Activated naive CD8-positive, alpha-beta T cell (primary cell): ENCODE data around the gene SPRED3.
"Not testable (repeated sequence)": the region's sequence is repeated elsewhere in the genome, so short reads cannot be mapped to it uniquely, and the experiment has no call there.

Experiments
- H3K27ac Mint-ChIP-seq: one replicate; pipeline ENCODE4 v1.8.0; 2021; ENCODE audit warnings: mixed read lengths
- H3K27me3 Mint-ChIP-seq: one replicate; pipeline ENCODE4 v1.8.0; 2021; ENCODE audit warnings: mixed read lengths
- H3K36me3 Mint-ChIP-seq: one replicate; pipeline ENCODE4 v1.8.0; 2021; ENCODE audit warnings: mixed read lengths
- H3K4me1 Mint-ChIP-seq: one replicate; pipeline ENCODE4 v1.8.0; 2021; ENCODE audit warnings: low read depth, mixed read lengths
- H3K4me3 Mint-ChIP-seq: one replicate; pipeline ENCODE4 v1.8.0; 2021; ENCODE audit warnings: mild to moderate bottlenecking, mixed read lengths
- H3K9me3 Mint-ChIP-seq: one replicate; pipeline ENCODE4 v1.8.0; 2021; ENCODE audit warnings: low read depth, mixed read lengths

SPRED3 gene

DNA sequence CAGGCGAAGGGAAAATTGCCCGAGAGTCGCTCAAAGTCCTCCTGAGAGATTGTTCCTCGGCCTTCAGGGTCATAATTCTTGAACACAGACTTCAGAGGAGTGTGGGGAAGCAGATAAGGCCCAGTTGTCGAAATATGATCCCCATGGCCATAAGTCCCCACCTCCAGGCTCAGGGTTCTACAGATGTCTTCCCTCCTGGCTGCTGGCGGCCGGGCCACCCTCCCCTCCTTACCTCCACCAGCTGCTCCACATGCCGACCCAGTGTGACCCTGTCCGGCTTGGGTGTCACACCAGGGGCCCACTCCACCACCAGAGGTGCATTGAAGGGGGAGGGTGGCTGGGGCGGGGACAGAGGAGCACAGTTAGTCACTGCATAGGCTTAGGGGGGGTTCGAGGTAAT is 24.5 kb downstream of the SPRED3 start:
- no peak overlapping the region for H3K27ac Mint-ChIP-seq
- no peak overlapping the region for H3K4me3 Mint-ChIP-seq
- no peaks in the 10 kb centered on the region for H3K36me3 Mint-ChIP-seq
- peaks cover 12% of the 10 kb centered on the region for H3K4me1 Mint-ChIP-seq
- no peaks in the 10 kb centered on the region for H3K27me3 Mint-ChIP-seq
- H3K9me3 Mint-ChIP-seq, result no peaks in the 10 kb centered on the region

DNA sequence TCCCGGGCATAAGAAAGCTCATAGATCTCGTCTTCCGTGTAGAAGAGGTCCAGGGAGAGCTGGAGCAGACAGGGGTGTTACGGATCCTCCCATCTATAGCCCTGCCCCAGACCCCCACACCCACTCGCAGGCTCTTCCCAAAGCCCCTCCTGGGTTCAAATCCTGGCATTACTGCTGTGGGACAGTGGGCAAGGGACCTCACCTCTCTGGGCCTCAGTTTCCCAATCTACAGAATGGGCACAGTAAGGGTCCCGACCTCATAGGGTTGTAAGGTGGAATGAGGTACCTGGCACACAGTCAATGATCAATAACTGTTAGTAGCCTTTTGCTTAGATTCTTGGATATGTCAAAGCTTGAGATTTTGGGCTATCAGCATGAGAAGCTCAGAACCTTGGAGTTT is 24.9 kb downstream of the SPRED3 start:
- Mint-ChIP-seq H3K27me3 (no peaks in the 10 kb centered on the region), H3K4me1 (peaks cover 13% of the 10 kb centered on the region), H3K27ac (no peak overlapping the region), H3K36me3 (no peaks in the 10 kb centered on the region), H3K4me3 (no peak overlapping the region), H3K9me3 (no peaks in the 10 kb centered on the region)

DNA sequence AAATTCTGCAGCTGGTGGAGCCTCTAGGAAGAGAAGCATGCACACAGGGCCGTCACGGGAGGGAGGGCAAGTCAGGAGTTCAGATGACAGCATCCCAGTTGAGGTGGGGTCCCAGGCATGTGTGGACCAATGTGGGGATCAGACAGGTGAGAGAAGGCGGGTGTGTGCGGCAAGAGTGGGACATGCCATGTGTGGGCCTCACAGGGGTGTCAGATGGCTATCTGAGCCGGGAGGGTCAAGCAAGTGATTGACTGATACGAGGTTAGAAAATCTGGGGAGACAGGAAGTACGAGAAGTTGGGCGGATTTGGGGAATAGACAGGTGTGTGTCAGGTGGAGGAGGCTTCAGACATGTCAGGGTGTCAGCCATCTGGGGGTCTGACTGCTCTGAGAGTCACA is 28.6 kb downstream of the SPRED3 start:
- no peaks in the 10 kb centered on the region for H3K27me3 Mint-ChIP-seq
- peak overlapping the region; percentile 23 for H3K27ac Mint-ChIP-seq
- no peaks in the 10 kb centered on the region for H3K9me3 Mint-ChIP-seq
- no peaks in the 10 kb centered on the region for H3K36me3 Mint-ChIP-seq
- H3K4me3 Mint-ChIP-seq, result peak overlapping the region; percentile 82
- H3K4me1 Mint-ChIP-seq, result peaks cover 18% of the 10 kb centered on the region

DNA sequence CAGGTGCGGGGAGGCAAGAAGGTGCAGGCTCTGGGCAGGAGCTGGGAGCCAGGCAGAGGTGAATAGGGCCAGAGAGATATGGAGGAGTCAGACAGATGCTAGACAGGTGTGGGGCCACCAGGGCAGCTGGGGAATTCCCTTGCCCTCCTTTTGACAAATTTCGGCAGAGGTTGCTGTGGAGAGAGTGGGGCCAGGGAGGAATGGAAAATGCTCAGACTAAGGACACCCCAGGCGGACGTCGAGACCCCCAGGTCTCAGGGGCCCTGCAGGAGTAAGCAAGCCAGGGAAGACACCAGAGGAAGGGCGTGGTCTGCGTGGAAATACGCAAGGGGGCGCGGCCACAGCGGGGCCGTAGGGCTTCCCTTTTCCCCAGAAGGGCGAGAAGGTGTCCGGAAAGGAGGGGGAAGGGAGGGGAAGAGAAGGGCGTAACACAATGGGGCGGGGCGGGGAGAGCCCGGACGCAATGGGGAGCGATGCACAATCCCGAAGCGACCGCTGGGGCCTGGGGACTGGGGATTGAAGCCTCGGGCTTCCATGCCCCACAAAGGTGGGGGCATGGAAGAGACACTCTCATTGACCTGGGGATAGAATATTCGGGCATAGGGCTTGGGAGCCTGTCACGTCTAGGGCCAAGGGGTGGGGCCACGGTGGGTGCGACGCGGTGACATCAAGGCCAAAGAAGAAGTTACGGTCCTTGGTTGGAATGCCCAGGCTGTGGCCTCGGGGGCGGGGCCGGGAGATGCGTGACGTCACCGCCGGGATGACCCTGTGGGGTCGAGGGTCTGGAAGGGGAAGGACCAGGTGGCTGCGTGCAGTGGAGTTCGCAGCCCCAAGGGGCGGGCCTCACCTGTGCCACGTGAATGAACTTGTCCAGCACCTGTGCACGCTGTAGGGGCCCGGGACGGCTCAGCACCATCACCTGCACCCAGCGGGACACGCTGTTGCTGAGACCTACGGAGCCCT is 29.3 kb downstream of the SPRED3 start:
- Mint-ChIP-seq H3K27me3 (no peaks in the 10 kb centered on the region), H3K9me3 (no peaks in the 10 kb centered on the region), H3K4me3 (peak overlapping the region; percentile 82), H3K27ac (peak overlapping the region; percentile 23), H3K4me1 (peaks cover 18% of the 10 kb centered on the region), H3K36me3 (no peaks in the 10 kb centered on the region)

DNA sequence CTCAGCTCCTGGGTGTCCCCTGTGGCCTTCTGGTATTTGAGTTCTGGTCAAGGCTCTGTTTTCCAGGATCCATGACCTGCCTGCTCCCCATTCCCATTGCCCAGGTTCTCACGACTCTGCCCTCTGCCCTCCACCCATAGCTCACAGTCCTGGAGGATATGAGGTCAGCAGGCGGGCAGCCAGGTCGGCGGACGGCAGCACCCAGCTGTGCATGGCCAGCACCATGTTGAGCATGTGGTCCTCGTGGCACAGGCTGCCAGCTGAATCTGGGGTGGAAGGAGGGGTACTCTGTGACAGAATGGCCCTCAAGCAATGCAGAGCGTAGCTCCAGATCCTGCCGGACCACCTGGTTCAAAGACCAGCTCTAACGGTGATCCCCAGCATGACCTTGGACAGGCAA is 32.4 kb downstream of the SPRED3 start:
- Mint-ChIP-seq H3K27me3 (no peaks in the 10 kb centered on the region), H3K4me1 (peaks cover 21% of the 10 kb centered on the region), H3K4me3 (no peak overlapping the region), H3K36me3 (no peaks in the 10 kb centered on the region), H3K27ac (no peak overlapping the region), H3K9me3 (no peaks in the 10 kb centered on the region)

DNA sequence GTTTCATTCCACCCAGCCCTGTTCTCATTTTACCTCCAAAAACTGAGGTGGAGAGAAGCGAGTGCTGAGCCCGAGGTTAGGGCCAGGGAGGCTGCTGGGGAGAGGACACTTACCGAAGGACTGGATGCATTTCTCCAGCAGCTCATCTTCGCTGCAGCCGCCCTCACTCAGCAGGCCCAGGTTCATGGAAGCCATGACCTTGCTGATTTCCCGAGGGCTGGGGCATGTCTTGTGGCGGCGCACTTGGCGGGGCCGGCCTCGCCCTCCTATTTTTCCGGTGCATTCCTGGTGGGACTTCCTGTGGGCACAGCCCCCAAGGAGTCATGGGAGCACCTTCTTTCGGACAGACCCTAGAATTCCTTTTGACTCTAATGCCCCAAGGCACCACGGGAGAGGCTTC is 33.4 kb downstream of the SPRED3 start:
- H3K4me1 Mint-ChIP-seq, result peaks cover 23% of the 10 kb centered on the region
- H3K4me3 Mint-ChIP-seq, result no peak overlapping the region
- H3K9me3 Mint-ChIP-seq, result no peaks in the 10 kb centered on the region
- H3K27me3 Mint-ChIP-seq, result peaks cover 2% of the 10 kb centered on the region
- H3K27ac Mint-ChIP-seq, result no peak overlapping the region
- no peaks in the 10 kb centered on the region for H3K36me3 Mint-ChIP-seq

DNA sequence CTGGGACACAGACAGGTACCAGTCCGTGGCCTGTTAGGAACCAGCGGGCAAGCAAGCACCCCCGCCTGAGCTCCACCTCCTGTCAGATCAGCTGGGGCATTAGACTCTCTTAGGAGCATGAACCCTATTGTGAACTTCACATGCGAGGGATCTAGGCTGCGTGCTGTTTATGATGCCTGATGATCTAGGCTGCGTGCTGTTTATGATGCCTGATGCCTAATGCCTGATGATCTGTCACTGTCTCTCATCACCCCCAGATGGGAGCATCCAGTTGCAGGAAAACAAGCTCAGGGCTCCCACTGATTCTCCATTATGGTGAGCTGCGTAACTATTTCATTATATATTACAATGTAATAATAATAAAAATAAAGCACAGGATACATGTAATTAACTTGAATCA is 33.9 kb downstream of the SPRED3 start:
- H3K27ac Mint-ChIP-seq, result no peak overlapping the region
- H3K9me3 Mint-ChIP-seq, result no peaks in the 10 kb centered on the region
- H3K27me3 Mint-ChIP-seq, result peaks cover 2% of the 10 kb centered on the region

DNA sequence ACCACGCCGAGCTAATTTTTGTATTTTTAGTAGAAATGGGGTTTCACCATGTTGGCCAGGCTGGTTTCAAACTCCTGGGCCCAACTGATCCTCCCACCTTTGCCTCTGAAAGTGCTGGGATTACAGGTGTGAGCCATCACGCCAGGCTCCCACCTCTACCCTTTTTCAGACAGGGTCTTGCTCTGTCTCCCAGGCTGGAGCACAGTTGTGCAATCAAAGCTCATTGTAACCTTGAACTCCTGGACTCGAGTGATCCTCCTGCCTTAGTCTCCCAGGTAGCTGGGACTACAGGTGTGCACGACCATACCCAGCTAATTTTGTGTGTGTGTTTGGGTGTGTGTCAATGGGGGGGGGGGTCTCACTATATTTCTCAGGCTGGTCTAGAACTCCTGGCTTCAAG is 35.8 kb downstream of the SPRED3 start:
- Mint-ChIP-seq H3K4me1 (peaks cover 16% of the 10 kb centered on the region), H3K9me3 (no peaks in the 10 kb centered on the region), H3K4me3 (no peak overlapping the region), H3K36me3 (no peaks in the 10 kb centered on the region), H3K27ac (no peak overlapping the region), H3K27me3 (peaks cover 3% of the 10 kb centered on the region)

More for the DNA sequence above, 33.9 kb downstream of the SPRED3 start:
- Mint-ChIP-seq H3K4me1 (peaks cover 19% of the 10 kb centered on the region), H3K36me3 (no peaks in the 10 kb centered on the region), H3K4me3 (no peak overlapping the region)

DNA sequence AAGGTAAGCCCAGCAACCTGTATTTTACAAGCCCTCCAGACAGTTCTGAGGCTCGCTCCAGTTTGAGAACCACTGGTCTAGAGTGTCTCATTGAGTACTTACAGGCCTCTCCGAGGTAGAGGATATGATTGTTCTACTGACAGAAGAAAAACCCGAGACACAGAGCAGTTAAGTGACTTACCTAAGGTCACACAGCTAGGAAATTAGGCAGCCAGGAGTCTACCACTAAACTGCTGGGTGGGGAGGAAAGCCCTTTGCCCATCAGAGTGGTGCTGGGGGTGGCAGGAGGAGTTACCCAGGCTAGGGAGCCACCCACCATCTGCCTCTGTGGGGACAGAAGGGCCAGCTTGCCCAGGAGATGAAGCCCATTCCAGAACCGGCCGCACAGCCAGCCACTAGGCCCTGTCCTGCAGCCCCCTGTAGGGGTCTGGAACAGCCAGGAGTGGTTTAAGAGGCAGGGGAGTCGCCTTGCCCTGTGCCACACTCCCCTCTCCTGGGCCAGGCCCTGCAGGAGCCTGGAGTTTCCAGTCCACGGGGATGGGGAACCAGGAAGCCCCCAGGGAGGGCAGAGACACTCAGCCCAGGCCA is 36.8 kb downstream of the SPRED3 start:
- Mint-ChIP-seq H3K4me1 (peaks cover 21% of the 10 kb centered on the region), H3K27me3 (peaks cover 6% of the 10 kb centered on the region), H3K36me3 (no peaks in the 10 kb centered on the region), H3K4me3 (no peak overlapping the region), H3K27ac (no peak overlapping the region), H3K9me3 (no peaks in the 10 kb centered on the region)

DNA sequence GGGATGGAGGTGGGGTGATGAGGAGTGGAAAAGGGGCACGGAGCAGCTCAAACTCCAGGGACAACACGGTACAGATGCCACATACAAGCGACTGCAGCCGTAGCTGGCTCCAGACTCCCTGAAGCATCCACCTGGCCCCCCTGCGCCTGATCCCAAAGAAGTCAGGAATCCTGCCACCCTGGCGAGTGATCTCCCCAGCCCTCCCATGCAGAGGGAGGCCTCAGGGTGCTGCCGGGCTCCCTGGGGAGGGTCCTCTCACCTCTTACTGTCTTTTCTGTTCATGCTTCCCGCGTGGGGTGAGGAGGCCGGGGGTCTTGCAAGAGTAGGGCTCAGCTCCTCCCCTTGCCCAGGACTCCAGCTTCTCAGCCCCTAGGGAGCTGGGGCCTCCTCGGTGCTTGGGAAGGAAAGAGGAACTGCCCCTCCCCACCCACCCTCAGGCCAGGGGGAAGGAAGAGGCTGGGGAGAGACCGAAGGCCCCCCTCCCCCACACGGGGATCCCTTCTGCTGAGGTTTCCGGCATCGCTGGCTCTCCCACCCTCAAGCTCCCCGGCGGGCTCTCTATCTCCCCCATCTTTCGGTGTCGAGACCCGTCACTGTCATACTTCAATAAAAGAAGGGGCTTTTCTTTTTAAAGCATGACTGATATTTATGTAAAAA is 37.4 kb downstream of the SPRED3 start, which contains the start of gene RASGRP4:
TSS of gene RASGRP4 (minus strand) at position 410 of the 657 bp plus-strand sequence. CDS start at position 282, 128 bp downstream.
- H3K27ac Mint-ChIP-seq, result peak within 1 kb of the TSS; percentile 46
- peaks cover 6% of the 10 kb centered on the region for H3K27me3 Mint-ChIP-seq
- peaks cover 21% of the 10 kb centered on the region for H3K4me1 Mint-ChIP-seq
- H3K9me3 Mint-ChIP-seq, result no peaks in the 10 kb centered on the region
- H3K36me3 Mint-ChIP-seq, result no peaks in the 10 kb centered on the region
- peak within 1 kb of the TSS; percentile 61 for H3K4me3 Mint-ChIP-seq

DNA sequence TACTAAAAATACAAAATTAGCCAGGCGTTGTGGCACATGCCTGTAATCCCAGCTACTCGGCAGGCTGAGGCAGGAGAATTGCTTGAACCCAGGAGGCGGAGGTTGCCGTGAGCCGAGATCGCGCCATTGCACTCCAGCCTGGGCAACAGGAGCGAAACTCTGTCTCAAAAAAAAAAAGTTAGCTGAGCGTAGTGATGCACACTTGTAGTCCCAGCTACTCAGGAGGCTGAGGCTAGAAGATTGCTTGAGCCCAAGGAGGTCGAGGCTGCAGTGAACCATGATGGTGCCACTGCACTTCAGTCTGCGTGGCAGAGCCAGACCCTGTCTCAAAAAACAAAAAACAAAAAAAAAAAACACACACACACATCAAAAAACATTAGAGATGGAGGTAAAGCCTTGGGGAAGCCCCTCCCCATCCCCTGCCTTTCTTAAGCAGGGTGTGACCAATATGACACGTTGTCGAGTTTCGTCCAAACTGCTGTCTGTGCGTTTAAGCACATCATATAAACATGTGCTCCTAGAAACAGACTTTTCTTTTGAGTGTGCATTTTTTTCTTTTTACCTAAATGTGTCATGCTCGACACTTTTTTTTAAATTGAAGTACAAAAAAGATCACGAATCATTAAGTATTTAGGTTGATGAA is 38.7 kb downstream of the SPRED3 start:
- not testable (repeated sequence) for H3K36me3 Mint-ChIP-seq, H3K4me3 Mint-ChIP-seq, H3K27ac Mint-ChIP-seq, H3K9me3 Mint-ChIP-seq, H3K27me3 Mint-ChIP-seq
- H3K4me1 Mint-ChIP-seq, result peaks cover 21% of the 10 kb centered on the region

DNA sequence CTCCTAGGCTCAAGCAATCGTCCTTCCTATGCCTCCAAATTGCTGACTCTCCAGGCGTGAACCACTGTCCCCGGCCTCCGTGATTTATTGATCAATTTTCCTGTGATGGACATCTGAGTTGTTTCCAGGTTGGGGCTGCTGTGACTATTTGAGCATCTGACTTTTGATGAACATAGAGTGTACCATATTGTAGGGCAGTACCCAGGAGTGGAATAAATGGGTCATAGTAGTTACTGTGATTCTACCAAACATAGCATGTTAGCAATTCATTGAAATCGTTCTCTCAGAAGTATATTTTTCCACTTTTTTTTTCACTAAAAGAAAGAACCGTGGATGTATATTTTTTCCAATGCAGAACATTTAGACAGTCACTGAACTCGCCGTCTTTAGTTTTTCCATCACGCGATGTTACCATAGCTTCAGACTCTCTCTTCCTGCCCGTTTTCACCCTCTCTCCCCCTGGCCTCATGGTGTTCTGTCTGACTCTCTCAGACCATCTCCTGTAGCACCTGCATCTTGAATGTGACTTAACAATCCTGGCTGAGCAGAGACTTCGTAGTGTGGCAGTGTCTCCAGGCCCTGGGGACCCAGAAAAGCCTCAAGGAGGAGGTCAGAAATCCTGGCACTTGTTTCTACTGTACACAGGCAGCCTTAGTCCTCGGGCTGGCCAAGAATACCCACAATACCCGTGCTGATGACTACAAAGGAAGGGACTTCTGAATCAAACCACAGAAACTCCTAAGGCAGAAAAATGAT is 40.7 kb downstream of the SPRED3 start:
- Mint-ChIP-seq H3K27me3 (peaks cover 7% of the 10 kb centered on the region), H3K27ac (peak overlapping the region; percentile 93), H3K4me1 (peaks cover 23% of the 10 kb centered on the region), H3K4me3 (peak overlapping the region; percentile 42), H3K36me3 (no peaks in the 10 kb centered on the region), H3K9me3 (no peaks in the 10 kb centered on the region)

DNA sequence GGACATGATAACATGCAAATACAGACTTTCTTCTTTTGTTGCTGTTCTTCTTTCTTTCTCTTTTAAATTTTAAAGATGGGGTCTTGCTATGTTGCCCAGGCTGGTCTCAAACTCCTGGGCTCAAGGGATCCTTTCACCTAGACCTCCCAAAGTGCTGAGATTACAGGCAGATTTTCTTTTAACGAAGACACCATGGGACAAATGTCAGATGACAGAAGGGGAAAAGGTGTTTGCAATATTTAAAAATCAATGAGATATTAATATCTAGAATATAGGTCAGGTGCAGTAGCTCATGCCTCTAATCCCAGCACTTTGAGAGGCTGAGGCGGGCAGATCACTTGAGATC is 41.3 kb downstream of the SPRED3 start:
- H3K4me1 Mint-ChIP-seq, result peaks cover 25% of the 10 kb centered on the region
- no peaks in the 10 kb centered on the region for H3K9me3 Mint-ChIP-seq
- H3K27me3 Mint-ChIP-seq, result peaks cover 8% of the 10 kb centered on the region
- no peak overlapping the region for H3K4me3 Mint-ChIP-seq
- H3K36me3 Mint-ChIP-seq, result no peaks in the 10 kb centered on the region
- H3K27ac Mint-ChIP-seq, result peak overlapping the region; percentile 93

DNA sequence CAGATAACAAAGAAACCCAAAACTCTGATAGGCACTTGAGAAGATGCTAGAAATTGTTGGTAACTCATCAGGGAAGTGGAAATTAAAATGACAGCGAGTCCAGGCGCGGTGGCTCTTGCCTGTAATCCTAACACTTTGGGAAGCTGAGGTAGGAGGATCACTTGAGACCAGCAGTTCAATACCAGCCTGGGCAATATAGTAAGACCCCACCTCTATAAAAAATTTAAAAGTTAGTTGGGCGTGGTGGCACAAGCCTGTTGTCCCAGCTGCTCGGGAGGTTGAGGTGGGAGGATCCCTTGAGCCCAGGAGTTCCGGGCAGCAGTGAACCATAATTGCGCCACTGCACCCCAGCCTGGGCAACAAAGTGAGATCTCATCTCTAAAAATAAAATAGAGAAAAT is 42.4 kb downstream of the SPRED3 start:
- Mint-ChIP-seq H3K4me1 (peaks cover 22% of the 10 kb centered on the region), H3K4me3 (no peak overlapping the region), H3K27ac (no peak overlapping the region), H3K27me3 (peaks cover 8% of the 10 kb centered on the region), H3K36me3 (no peaks in the 10 kb centered on the region), H3K9me3 (no peaks in the 10 kb centered on the region)
